ENCODE results near the gene MMP24. TPM values are rescaled to one million over a fixed set of nuclear protein-coding genes. Genes with fewer than 3 reads are reported as not detected.

Gene MMP24
- total and polyA plus RNA-seq, 2 of the 13 experiments (the other 11 are each of a cell fraction or from before 2014, with no cell fraction given), result 0.29 to 0.35 TPM

DNA sequence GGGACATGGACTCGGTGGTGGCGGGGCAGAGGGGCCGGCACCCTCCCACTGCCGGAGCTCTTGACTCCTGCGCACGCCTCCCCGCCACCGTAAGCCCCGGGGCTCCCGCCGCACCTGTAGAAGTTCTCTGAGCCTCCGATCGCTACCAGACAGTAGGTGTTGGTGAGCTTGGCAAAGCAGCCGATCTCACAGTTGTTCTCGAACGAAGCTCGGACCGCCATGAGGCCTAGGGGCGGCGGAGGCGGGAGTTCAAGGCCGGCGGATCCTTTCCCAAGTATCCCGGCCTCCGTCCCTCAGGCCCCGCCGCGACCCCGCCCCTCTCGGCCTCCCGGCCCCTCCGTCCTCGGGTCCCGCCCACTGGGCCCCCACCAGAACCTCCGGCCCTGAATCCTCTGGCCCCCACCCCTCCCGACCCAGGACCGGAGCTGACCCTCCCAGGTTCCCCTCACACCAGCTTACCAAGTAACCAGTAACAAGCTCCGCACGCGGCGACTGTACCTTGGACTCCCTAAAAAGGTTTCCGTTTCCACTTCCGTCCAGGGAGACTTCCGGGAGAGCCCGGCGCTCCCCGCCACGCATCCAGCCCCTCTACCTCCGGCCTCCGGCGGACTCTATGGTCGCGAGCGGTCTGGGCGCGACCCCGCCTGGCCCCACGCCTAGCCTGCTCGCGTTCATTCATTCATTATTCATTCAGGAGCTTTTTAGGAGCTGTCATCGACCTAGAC, 57.9 kb downstream of the MMP24 start, which contains the start of gene EIF6 (continued):
- TF ChIP-seq, protein P1, sequence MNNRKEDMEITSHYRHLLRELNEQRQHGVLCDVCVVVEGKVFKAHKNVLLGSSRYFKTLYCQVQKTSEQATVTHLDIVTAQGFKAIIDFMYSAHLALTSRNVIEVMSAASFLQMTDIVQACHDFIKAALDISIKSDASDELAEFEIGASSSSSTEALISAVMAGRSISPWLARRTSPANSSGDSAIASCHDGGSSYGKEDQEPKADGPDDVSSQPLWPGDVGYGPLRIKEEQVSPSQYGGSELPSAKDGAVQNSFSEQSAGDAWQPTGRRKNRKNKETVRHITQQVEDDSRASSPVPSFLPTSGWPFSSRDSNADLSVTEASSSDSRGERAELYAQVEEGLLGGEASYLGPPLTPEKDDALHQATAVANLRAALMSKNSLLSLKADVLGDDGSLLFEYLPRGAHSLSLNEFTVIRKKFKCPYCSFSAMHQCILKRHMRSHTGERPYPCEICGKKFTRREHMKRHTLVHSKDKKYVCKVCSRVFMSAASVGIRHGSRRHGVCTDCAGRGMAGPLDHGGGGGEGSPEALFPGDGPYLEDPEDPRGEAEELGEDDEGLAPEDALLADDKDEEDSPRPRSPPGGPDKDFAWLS (CRISPR knock-in tag; IDR thresholded peaks at IDR 0.05; ENCODE audit: borderline replicate concordance), result no peak
- peak; percentile 93 for TF ChIP-seq FOXC1 (CRISPR knock-in tag; IDR thresholded peaks at IDR 0.05; ENCODE audit: borderline replicate concordance)
- TF ChIP-seq GTF3A (CRISPR knock-in tag; conservative IDR thresholded peaks at IDR 0.05), result no peak; the same call in 1 of the 2 replicates
- peak; percentile 94 for TF ChIP-seq THAP11 (CRISPR knock-in tag; IDR thresholded peaks at IDR 0.05)
- TF ChIP-seq, protein P2, sequence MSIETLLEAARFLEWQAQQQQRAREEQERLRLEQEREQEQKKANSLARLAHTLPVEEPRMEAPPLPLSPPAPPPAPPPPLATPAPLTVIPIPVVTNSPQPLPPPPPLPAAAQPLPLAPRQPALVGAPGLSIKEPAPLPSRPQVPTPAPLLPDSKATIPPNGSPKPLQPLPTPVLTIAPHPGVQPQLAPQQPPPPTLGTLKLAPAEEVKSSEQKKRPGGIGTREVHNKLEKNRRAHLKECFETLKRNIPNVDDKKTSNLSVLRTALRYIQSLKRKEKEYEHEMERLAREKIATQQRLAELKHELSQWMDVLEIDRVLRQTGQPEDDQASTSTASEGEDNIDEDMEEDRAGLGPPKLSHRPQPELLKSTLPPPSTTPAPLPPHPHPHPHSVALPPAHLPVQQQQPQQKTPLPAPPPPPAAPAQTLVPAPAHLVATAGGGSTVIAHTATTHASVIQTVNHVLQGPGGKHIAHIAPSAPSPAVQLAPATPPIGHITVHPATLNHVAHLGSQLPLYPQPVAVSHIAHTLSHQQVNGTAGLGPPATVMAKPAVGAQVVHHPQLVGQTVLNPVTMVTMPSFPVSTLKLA (IDR thresholded peaks at IDR 0.05), result peak; percentile 76
- TF ChIP-seq TEAD3 (CRISPR knock-in tag; optimal IDR thresholded peaks at IDR 0.05; ENCODE audit: borderline replicate concordance), result no peak
- TF ChIP-seq MTF1 (CRISPR knock-in tag; IDR thresholded peaks at IDR 0.05), result no peak
- TF ChIP-seq ZFP41 (CRISPR knock-in tag; IDR thresholded peaks at IDR 0.05; ENCODE audit: borderline replicate concordance), result no peak
- TF ChIP-seq, protein P3, sequence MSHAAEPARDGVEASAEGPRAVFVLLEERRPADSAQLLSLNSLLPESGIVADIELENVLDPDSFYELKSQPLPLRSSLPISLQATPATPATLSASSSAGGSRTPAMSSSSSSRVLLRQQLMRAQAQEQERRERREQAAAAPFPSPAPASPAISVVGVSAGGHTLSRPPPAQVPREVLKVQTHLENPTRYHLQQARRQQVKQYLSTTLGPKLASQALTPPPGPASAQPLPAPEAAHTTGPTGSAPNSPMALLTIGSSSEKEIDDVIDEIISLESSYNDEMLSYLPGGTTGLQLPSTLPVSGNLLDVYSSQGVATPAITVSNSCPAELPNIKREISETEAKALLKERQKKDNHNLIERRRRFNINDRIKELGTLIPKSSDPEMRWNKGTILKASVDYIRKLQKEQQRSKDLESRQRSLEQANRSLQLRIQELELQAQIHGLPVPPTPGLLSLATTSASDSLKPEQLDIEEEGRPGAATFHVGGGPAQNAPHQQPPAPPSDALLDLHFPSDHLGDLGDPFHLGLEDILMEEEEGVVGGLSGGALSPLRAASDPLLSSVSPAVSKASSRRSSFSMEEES (CRISPR knock-in tag; IDR thresholded peaks at IDR 0.05), result peak; percentile 22; the same call in 1 of the 2 replicates
- no peak for TF ChIP-seq MLLT10 (CRISPR knock-in tag; IDR thresholded peaks at IDR 0.05)
- TF ChIP-seq, protein P4, sequence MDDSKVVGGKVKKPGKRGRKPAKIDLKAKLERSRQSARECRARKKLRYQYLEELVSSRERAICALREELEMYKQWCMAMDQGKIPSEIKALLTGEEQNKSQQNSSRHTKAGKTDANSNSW (CRISPR knock-in tag; IDR thresholded peaks at IDR 0.05; ENCODE audit: borderline replicate concordance), result peak; percentile 90; the same call in 1 of the 2 replicates
- 0 out of 2 replicates have a peak, but pooled peaks have one; percentile 80 for TF ChIP-seq PAWR (CRISPR knock-in tag; IDR thresholded peaks at IDR 0.05; ENCODE audit: borderline replicate concordance)
- peak; percentile 61 for TF ChIP-seq ZBTB21 (CRISPR knock-in tag; IDR thresholded peaks at IDR 0.05)
- peak; percentile 73; the same call in 1 of the 2 replicates for TF ChIP-seq ZNF879 (CRISPR knock-in tag; IDR thresholded peaks at IDR 0.05)
- peak; percentile 86 for TF ChIP-seq SP4 (CRISPR knock-in tag; IDR thresholded peaks at IDR 0.05)
- TF ChIP-seq HNRNPUL1 (IDR thresholded peaks at IDR 0.05; ENCODE audit: low read depth, low read length), result no peak
- TF ChIP-seq ZNF773 (CRISPR knock-in tag; IDR thresholded peaks at IDR 0.05; ENCODE audit: borderline replicate concordance), result peak; percentile 13; the same call in 1 of the 2 replicates
- peak; percentile 79 for TF ChIP-seq ZNF703 (CRISPR knock-in tag; IDR thresholded peaks at IDR 0.05; ENCODE audit: borderline replicate concordance)
- no peak for TF ChIP-seq ZBTB1 (CRISPR knock-in tag; IDR thresholded peaks at IDR 0.05; ENCODE audit: borderline replicate concordance)
- peak; percentile 91 for TF ChIP-seq ZNF501 (CRISPR knock-in tag; IDR thresholded peaks at IDR 0.05)
- 0 out of 2 replicates have a peak, but pooled peaks have one; percentile 7 for TF ChIP-seq KDM1A (CRISPR knock-in tag; IDR thresholded peaks at IDR 0.05)
- TF ChIP-seq, protein P5, sequence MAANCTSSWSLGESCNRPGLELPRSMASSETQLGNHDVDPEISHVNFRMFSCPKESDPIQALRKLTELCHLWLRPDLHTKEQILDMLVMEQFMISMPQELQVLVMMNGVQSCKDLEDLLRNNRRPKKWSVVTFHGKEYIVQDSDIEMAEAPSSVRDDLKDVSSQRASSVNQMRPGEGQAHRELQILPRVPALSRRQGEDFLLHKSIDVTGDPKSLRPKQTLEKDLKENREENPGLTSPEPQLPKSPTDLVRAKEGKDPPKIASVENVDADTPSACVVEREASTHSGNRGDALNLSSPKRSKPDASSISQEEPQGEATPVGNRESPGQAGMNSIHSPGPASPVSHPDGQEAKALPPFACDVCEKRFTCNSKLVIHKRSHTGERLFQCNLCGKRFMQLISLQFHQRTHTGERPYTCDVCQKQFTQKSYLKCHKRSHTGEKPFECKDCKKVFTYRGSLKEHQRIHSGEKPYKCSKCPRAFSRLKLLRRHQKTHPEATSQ (CRISPR knock-in tag; IDR thresholded peaks at IDR 0.05; ENCODE audit: borderline replicate concordance), result 0 out of 2 replicates have a peak, but pooled peaks have one; percentile 90

Data from HepG2 (cell line).